WTC11 (cell line): ENCODE results near the gene ATR. TPM values are rescaled to one million over a fixed set of nuclear protein-coding genes. Genes with fewer than 3 reads are reported as not detected.

Source experiments
- ATAC-seq: fragments of 200-7000 bp; cut with Tn5 transposase; 2 replicates; pipeline ENCODE4 v1.10.0; 2021; ENCODE audit warnings: mild to moderate bottlenecking, moderate library complexity
- CTCF ChIA-PET: fragments of 300-600 bp; sonication (Branson Sonifier 250); formaldehyde crosslinking; loops from one replicate; lab custom pipeline; 2021; ENCODE audit warnings: antibody characterized with exemption; lab: Charles Lee
- POLR2A ChIA-PET: fragments of 350-600 bp; sonication (Branson Sonifier 250); formaldehyde crosslinking; loops from one replicate; lab custom pipeline; 2021; ENCODE audit warnings: antibody characterized with exemption; lab: Charles Lee
- DNase-seq: peaks from one replicate; pipeline ENCODE4 v3.0.0; 2021; ENCODE audit warnings: low spot score
- H3K27ac Mint-ChIP-seq: 2 replicates; pipeline ENCODE4 v1.8.0; 2021; ENCODE audit warnings: mixed read lengths
- H3K27me3 Mint-ChIP-seq: 2 replicates; pipeline ENCODE4 v1.8.0; 2021; ENCODE audit warnings: low read depth, mild to moderate bottlenecking, moderate library complexity, mixed read lengths
- H3K36me3 Mint-ChIP-seq: 2 replicates; pipeline ENCODE4 v1.8.0; 2021; ENCODE audit warnings: mixed read lengths
- H3K4me1 Mint-ChIP-seq: 2 replicates; pipeline ENCODE4 v1.8.0; 2022; ENCODE audit warnings: mixed read lengths
- H3K4me3 Mint-ChIP-seq: 2 replicates; pipeline ENCODE4 v1.8.0; 2021; ENCODE audit warnings: mild to moderate bottlenecking, moderate library complexity, mixed read lengths
- H3K9me3 Mint-ChIP-seq: 2 replicates; pipeline ENCODE4 v1.8.0; 2021; ENCODE audit warnings: mixed read lengths
- ATF6 ChIP-seq: sonication (generic); formaldehyde crosslinking; IDR thresholded peaks from 2 replicates; pipeline ENCODE4 v1.8.1; 2023; ENCODE audit warnings: mild to moderate bottlenecking, missing genetic modification reagents
- EMX1 ChIP-seq: fragments of 250-450 bp; sonication (Bioruptor Pico); IDR thresholded peaks from 2 replicates; pipeline ENCODE4 v1.8.0; 2021; ENCODE audit warnings: mild to moderate bottlenecking
- ETV6 ChIP-seq: sonication (generic); formaldehyde crosslinking; IDR thresholded peaks from 2 replicates; pipeline ENCODE4 v1.8.1; 2022; ENCODE audit warnings: mild to moderate bottlenecking, missing genetic modification reagents
- FOXJ3 ChIP-seq: sonication (generic); formaldehyde crosslinking; IDR thresholded peaks from 2 replicates; pipeline ENCODE4 v1.9.0; 2021; ENCODE audit warnings: missing genetic modification reagents, mild to moderate bottlenecking, borderline replicate concordance
- FOXP4 ChIP-seq: sonication (generic); formaldehyde crosslinking; IDR thresholded peaks from 2 replicates; pipeline ENCODE4 v1.8.0; 2022; ENCODE audit warnings: mild to moderate bottlenecking, missing genetic modification reagents
- GTF2I ChIP-seq: fragments of 250-450 bp; sonication (Bioruptor Pico); conservative IDR thresholded peaks from 2 replicates; pipeline ENCODE4 v1.4.0; 2021; ENCODE audit warnings: mild to moderate bottlenecking
- HMGA2 ChIP-seq: fragments of 250-450 bp; sonication (Bioruptor Pico); IDR thresholded peaks from 2 replicates; pipeline ENCODE4 v1.4.0; 2021; ENCODE audit warnings: mild to moderate bottlenecking, moderate library complexity
- IRF2 ChIP-seq: sonication (generic); formaldehyde crosslinking; IDR thresholded peaks from 2 replicates; pipeline ENCODE4 v1.8.0; 2022; ENCODE audit warnings: low read depth, missing genetic modification reagents, borderline replicate concordance
- KAT7 ChIP-seq: sonication (generic); formaldehyde crosslinking; IDR thresholded peaks from 2 replicates; pipeline ENCODE4 v1.8.1; 2023; ENCODE audit warnings: missing genetic modification reagents, mild to moderate bottlenecking, borderline replicate concordance
- MYBL2 ChIP-seq: sonication (generic); formaldehyde crosslinking; IDR thresholded peaks from 2 replicates; pipeline ENCODE4 v1.8.1; 2023; ENCODE audit warnings: mild to moderate bottlenecking, moderate library complexity, missing genetic modification reagents
- NR3C1 ChIP-seq: sonication (generic); formaldehyde crosslinking; conservative IDR thresholded peaks from 2 replicates; pipeline ENCODE4 v1.8.1; 2023; ENCODE audit warnings: low read depth, mild to moderate bottlenecking, missing genetic modification reagents
- RELA ChIP-seq: sonication (generic); formaldehyde crosslinking; IDR thresholded peaks from 2 replicates; pipeline ENCODE4 v1.8.1; 2022; ENCODE audit warnings: missing genetic modification reagents, mild to moderate bottlenecking, borderline replicate concordance
- SMAD4 ChIP-seq: sonication (generic); formaldehyde crosslinking; IDR thresholded peaks from 2 replicates; pipeline ENCODE4 v1.8.0; 2022; ENCODE audit warnings: mild to moderate bottlenecking, missing genetic modification reagents
- STAT6 ChIP-seq: sonication (generic); formaldehyde crosslinking; conservative IDR thresholded peaks from 2 replicates; pipeline ENCODE4 v1.8.1; 2023; ENCODE audit warnings: mild to moderate bottlenecking, low read depth, missing genetic modification reagents, moderate library complexity
- TEAD1 ChIP-seq: sonication (generic); formaldehyde crosslinking; IDR thresholded peaks from 2 replicates; pipeline ENCODE4 v1.8.0; 2022; ENCODE audit warnings: mild to moderate bottlenecking, missing genetic modification reagents
- TEAD4 ChIP-seq: sonication (generic); formaldehyde crosslinking; IDR thresholded peaks from 2 replicates; pipeline ENCODE4 v1.8.0; 2022; ENCODE audit warnings: mild to moderate bottlenecking, missing genetic modification reagents
- TP53 ChIP-seq: sonication (generic); formaldehyde crosslinking; IDR thresholded peaks from 2 replicates; pipeline ENCODE4 v1.8.1; 2023; ENCODE audit warnings: mild to moderate bottlenecking, missing genetic modification reagents
- ZNF219 ChIP-seq: sonication (generic); formaldehyde crosslinking; IDR thresholded peaks from 2 replicates; pipeline ENCODE4 v1.8.0; 2023; ENCODE audit warnings: missing genetic modification reagents, mild to moderate bottlenecking, borderline replicate concordance
- ZNF396 ChIP-seq: fragments of 250-450 bp; sonication (Bioruptor Pico); IDR thresholded peaks from 2 replicates; pipeline ENCODE4 v1.8.0; 2021; ENCODE audit warnings: mild to moderate bottlenecking, moderate library complexity, borderline replicate concordance
- ZNF423 ChIP-seq: fragments of 250-450 bp; sonication (Bioruptor Pico); IDR thresholded peaks from 2 replicates; pipeline ENCODE4 v2.1.2; 2022; ENCODE audit warnings: mild to moderate bottlenecking, moderate library complexity
- ZNF671 ChIP-seq: fragments of 250-450 bp; sonication (Bioruptor Pico); IDR thresholded peaks from 2 replicates; pipeline ENCODE4 v1.8.0; 2021; ENCODE audit warnings: mild to moderate bottlenecking
- ZSCAN18 ChIP-seq: fragments of 250-450 bp; sonication (Bioruptor Pico); IDR thresholded peaks from 2 replicates; pipeline ENCODE4 v2.1.2; 2022; ENCODE audit warnings: mild to moderate bottlenecking, moderate library complexity
- total RNA-seq: library from RNA; stranded (reverse); gene quantifications from 3 replicates; pipeline ENCODE4 v1.2.3, GENCODE V29; 2021
- TF ChIP-seq, protein P1 (sequence below): sonication (generic); formaldehyde crosslinking; IDR thresholded peaks from 2 replicates; pipeline ENCODE4 v1.8.1; 2022; ENCODE audit warnings: mild to moderate bottlenecking, moderate library complexity, missing genetic modification reagents

Gene ATR
- total RNA-seq, 1 experiment from 2014 or later, result 26.7 TPM

DNA sequence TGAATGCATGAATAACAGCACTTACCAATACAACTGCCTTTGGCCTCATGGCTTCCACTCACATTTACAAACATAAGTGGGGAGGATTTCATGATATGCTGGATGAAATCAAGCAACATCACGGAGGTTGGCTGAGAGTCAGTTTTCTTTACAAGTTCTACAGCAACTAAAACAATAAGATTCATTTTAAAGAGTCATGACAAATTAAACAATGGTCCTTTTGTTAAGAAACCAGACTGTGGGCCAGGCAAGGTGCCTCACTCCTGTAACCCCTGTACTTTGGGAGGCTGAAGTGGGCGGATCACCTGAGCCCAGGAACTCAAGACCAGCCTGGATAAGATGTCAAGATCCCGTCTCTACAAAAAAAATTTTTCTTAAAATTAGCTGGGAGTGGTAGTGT, 12.4 kb downstream of the ATR start:
- no peak overlapping the region for H3K27ac Mint-ChIP-seq
- DNase-seq (no peak), ATAC-seq (no peak)
- H3K27me3 Mint-ChIP-seq, result no peaks in the 10 kb centered on the region
- no peak for TF ChIP-seq NR3C1 (CRISPR knock-in tag)
- no peak for TF ChIP-seq TEAD4 (CRISPR knock-in tag)
- no peak for TF ChIP-seq MYBL2
- TF ChIP-seq, protein P1, sequence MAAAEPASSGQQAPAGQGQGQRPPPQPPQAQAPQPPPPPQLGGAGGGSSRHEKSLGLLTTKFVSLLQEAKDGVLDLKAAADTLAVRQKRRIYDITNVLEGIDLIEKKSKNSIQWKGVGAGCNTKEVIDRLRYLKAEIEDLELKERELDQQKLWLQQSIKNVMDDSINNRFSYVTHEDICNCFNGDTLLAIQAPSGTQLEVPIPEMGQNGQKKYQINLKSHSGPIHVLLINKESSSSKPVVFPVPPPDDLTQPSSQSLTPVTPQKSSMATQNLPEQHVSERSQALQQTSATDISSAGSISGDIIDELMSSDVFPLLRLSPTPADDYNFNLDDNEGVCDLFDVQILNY, result no peak
- TF ChIP-seq TEAD1 (CRISPR knock-in tag), result no peak
- TF ChIP-seq ATF6, result no peak
- peaks cover 13% of the 10 kb centered on the region for H3K36me3 Mint-ChIP-seq
- no peaks in the 10 kb centered on the region for H3K4me1 Mint-ChIP-seq
- no peak overlapping the region for H3K4me3 Mint-ChIP-seq
- ChIA-PET POLR2A (no interaction called here), CTCF (interaction anchor here (0.6 kb wide), 2 partner anchors 12 to 13 kb away, joined by 3 to 6 read pairs; no protein-coding TSS in a partner anchor)
- no peaks in the 10 kb centered on the region for H3K9me3 Mint-ChIP-seq

DNA sequence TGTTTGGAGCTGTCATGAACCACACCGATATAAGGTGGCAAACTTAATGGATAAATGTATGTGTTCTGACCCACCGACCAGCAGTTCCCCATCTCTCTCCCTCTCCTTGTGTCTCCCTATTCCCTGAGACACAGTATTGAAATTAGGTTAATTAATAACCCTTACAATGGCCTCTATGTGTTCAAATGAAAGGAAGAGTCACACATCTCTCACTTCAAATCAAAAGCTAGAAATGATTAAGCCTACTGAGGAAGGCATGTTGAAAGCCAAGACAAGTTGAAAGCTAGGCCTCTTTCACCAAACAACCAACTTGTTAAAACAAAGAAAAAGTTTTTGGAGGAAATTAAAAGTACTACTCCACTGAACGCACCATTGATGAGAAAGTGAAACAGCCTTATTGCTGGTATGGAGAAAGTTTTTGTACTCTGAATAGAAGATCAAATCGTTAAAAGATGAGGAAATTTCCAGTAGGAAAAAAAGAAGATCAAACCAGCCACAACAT, 15.0 kb downstream of the ATR start:
- ChIA-PET POLR2A (no interaction called here), CTCF (no interaction called here)
- H3K9me3 Mint-ChIP-seq, result no peaks in the 10 kb centered on the region
- no peaks in the 10 kb centered on the region for H3K27me3 Mint-ChIP-seq
- H3K4me1 Mint-ChIP-seq, result no peaks in the 10 kb centered on the region
- no peak overlapping the region for H3K27ac Mint-ChIP-seq
- peaks cover 18% of the 10 kb centered on the region for H3K36me3 Mint-ChIP-seq
- H3K4me3 Mint-ChIP-seq, result no peak overlapping the region
- DNase-seq (no peak), ATAC-seq (no peak)
- TF ChIP-seq ETV6 (CRISPR knock-in tag), result no peak

DNA sequence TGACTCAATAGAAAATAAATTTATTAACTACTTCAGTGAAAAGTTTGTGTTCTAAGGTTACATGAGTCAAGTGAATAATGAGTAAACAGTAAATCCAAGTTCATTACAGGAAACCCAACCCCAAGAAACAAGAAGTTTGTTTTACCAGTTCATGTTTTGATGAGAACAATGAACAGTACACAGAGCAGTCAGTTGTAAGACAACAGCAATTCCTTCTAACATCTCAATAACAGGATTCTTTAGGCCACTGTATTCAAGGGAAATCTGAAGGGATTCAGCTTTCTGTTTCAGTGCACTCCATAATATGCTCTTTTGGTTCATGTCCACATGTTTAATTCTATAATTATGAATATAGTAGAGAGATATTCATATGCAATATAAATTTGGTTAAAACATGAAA, 18.4 kb downstream of the ATR start:
- CTCF ChIA-PET, result no interaction called here
- no peak for DNase-seq
- no peak for TF ChIP-seq STAT6 (CRISPR knock-in tag)
- no peak for TF ChIP-seq ZSCAN18
- no peak for TF ChIP-seq FOXJ3
- no peak for TF ChIP-seq ATF6
- TF ChIP-seq ZNF423 (CRISPR knock-in tag), result no peak
- TF ChIP-seq FOXP4 (CRISPR knock-in tag), result no peak
- no peak for TF ChIP-seq HMGA2 (CRISPR knock-in tag)
- TF ChIP-seq IRF2, result no peak
- no peak for TF ChIP-seq SMAD4 (CRISPR knock-in tag)
- no peak for TF ChIP-seq ZNF671 (CRISPR knock-in tag)
- no peak for TF ChIP-seq ZNF396 (CRISPR knock-in tag)
- no peak for TF ChIP-seq GTF2I (CRISPR knock-in tag)
- no peak for TF ChIP-seq TP53
- TF ChIP-seq RELA, result no peak
- no peak for TF ChIP-seq ZNF219 (CRISPR knock-in tag)
- no peak for TF ChIP-seq KAT7
- TF ChIP-seq EMX1 (CRISPR knock-in tag), result no peak

More for the DNA sequence above, 18.4 kb downstream of the ATR start:
- Mint-ChIP-seq H3K36me3 (peaks cover 30% of the 10 kb centered on the region), H3K27ac (no peak overlapping the region), H3K9me3 (no peaks in the 10 kb centered on the region), H3K27me3 (no peaks in the 10 kb centered on the region), H3K4me1 (no peaks in the 10 kb centered on the region), H3K4me3 (no peak overlapping the region)
- POLR2A ChIA-PET, result no interaction called here
- no peak for ATAC-seq
